GM12878 (cell line): ENCODE data around the gene PCNX1. TPM values are rescaled to one million over a fixed set of nuclear protein-coding genes. Genes with fewer than 3 reads are reported as not detected.

Source experiments
- ATAC-seq: fragments of 200-7000 bp; cut with Tn5 transposase; 3 replicates; pipeline ENCODE4 v1.9.1; 2020; ENCODE audit warnings: mild to moderate bottlenecking, moderate library complexity
- BruUV-seq: library from RNA; stranded (reverse); fragments of 400-500 nt; replicated peaks from 2 replicates; lab custom pipeline; 2021; lab: Mats Ljungman, UMichigan
- CTCF ChIA-PET: fragments of 300-600 bp; sonication (Branson Sonifier 250); formaldehyde crosslinking; extraction: SDS; loops from one replicate; lab custom pipeline; 2021; ENCODE audit warnings: inconsistent platforms; lab: Yijun Ruan, JAX
- POLR2A ChIA-PET: fragments of 350-600 bp; formaldehyde crosslinking; extraction: SDS; loops from one replicate; lab custom pipeline; 2021; ENCODE audit warnings: inconsistent platforms; lab: Charles Lee
- RAD21 ChIA-PET: fragments of 300-600 bp; sonication (Branson Sonifier 250); formaldehyde crosslinking; loops from one replicate; lab custom pipeline; 2023; ENCODE audit warnings: antibody characterized with exemption; ENCODE audit not compliant: unreplicated experiment; lab: Charles Lee
- SMC1A ChIA-PET: fragments of 300-600 bp; sonication (Branson Sonifier 250); formaldehyde crosslinking; loops from one replicate; lab custom pipeline; 2023; ENCODE audit not compliant: unreplicated experiment, uncharacterized antibody; lab: Charles Lee
- DNase-seq: peaks from one replicate; pipeline ENCODE4 v3.0.0-alpha.2; 2011; ENCODE audit warnings: low read depth, low spot score
- FAIRE-seq: peaks from 3 replicates; lab custom pipeline; 2011; peaks lifted over from hg19 to GRCh38; lab: Jason Lieb, UNC
- H2AFZ ChIP-seq: 2 replicates; pipeline ENCODE4 v1.6.0; 2011; ENCODE audit warnings: low read depth, low read length, control low read depth; ENCODE audit not compliant: control insufficient read depth
- H3K27ac ChIP-seq: 2 replicates; pipeline ENCODE4 v1.5.1; 2011; ENCODE audit warnings: control low read depth; ENCODE audit not compliant: control insufficient read depth, insufficient read depth
- H3K27me3 ChIP-seq, 2 experiments: replicated peaks in 1 of 2; 2 replicates each; pipeline versions ENCODE4 v1.6.0 to v1.6.1; 2011; ENCODE audit warnings: low read length in 1 of 2; ENCODE audit not compliant: control insufficient read depth in 2 of 2, insufficient read depth in 2 of 2
- H3K36me3 ChIP-seq, 2 experiments: 2 replicates each; pipeline ENCODE4 v1.5.1; 2011; ENCODE audit warnings: low read length in 1 of 2; ENCODE audit not compliant: control insufficient read depth in 2 of 2, insufficient read depth in 2 of 2
- H3K4me1 ChIP-seq: 2 replicates; pipeline ENCODE4 v1.6.1; 2011; ENCODE audit warnings: mild to moderate bottlenecking, low read length, moderate library complexity, mixed read lengths; ENCODE audit not compliant: control insufficient read depth, insufficient read depth
- H3K4me2 ChIP-seq: 2 replicates; pipeline ENCODE4 v1.6.0; 2011; ENCODE audit warnings: control low read depth; ENCODE audit not compliant: control insufficient read depth, insufficient read depth
- H3K4me3 ChIP-seq: fragments of 200-600 bp; sonication (generic); 2 replicates; pipeline ENCODE4 v1.5.1; 2016
- H3K79me2 ChIP-seq: 2 replicates; pipeline ENCODE4 v1.6.0; 2011; ENCODE audit warnings: low read length; ENCODE audit not compliant: control insufficient read depth, insufficient read depth
- H3K9ac ChIP-seq: 2 replicates; pipeline ENCODE4 v1.8.0; 2011; ENCODE audit warnings: low read length, control low read depth, mixed read lengths; ENCODE audit not compliant: control insufficient read depth, insufficient read depth
- H3K9me3 ChIP-seq: replicated peaks from 3 replicates; pipeline ENCODE4 v1.5.1; 2011; ENCODE audit warnings: mild to moderate bottlenecking, low read length; ENCODE audit not compliant: control insufficient read depth, insufficient read depth
- H4K20me1 ChIP-seq: 2 replicates; pipeline ENCODE4 v1.6.0; 2011; ENCODE audit not compliant: control insufficient read depth, insufficient read depth
- ATF3 ChIP-seq: IDR thresholded peaks from 2 replicates; pipeline ENCODE4 v1.6.1; 2011; ENCODE audit warnings: low read depth, mild to moderate bottlenecking, low read length, moderate library complexity, borderline replicate concordance; ENCODE audit errors: extremely low read depth
- ATF7 ChIP-seq: fragments of 450-650 bp; IDR thresholded peaks from 2 replicates; pipeline ENCODE4 v1.6.1; 2016; ENCODE audit warnings: low read depth, mild to moderate bottlenecking
- CHD4 ChIP-seq: fragments of 200-600 bp; sonication (generic); IDR thresholded peaks from 2 replicates; pipeline ENCODE4 v1.6.1; 2016; ENCODE audit warnings: mild to moderate bottlenecking
- CREM ChIP-seq: IDR thresholded peaks from 2 replicates; pipeline ENCODE4 v1.6.1; 2014; ENCODE audit warnings: antibody characterized with exemption, low read depth
- EP300 ChIP-seq, 2 experiments: fragments of 150-350 bp in 1 of 2; IDR thresholded peaks; 2 replicates each; pipeline ENCODE4 v1.6.1; 2011 to 2012; ENCODE audit warnings: low read depth in 2 of 2, low read length in 2 of 2, borderline replicate concordance in 1 of 2, improper control_type of control experiment in 1 of 2, inconsistent platforms in 1 of 2; ENCODE audit not compliant: control insufficient read depth in 1 of 2
- HDAC6 ChIP-seq: fragments of 200-600 bp; sonication (generic); IDR thresholded peaks from one replicate; pipeline ENCODE4 v1.8.0; 2017; ENCODE audit warnings: antibody characterized with exemption; ENCODE audit not compliant: unreplicated experiment
- HDGF ChIP-seq: fragments of 450-650 bp; IDR thresholded peaks from 2 replicates; pipeline ENCODE4 v1.6.1; 2016; ENCODE audit warnings: antibody characterized with exemption
- NFYA ChIP-seq: IDR thresholded peaks from 2 replicates; pipeline ENCODE4 v1.6.1; 2011; ENCODE audit warnings: low read depth, mild to moderate bottlenecking, low read length, improper control_type of control experiment, borderline replicate concordance
- NFYB ChIP-seq: IDR thresholded peaks from 2 replicates; pipeline ENCODE4 v1.6.1; 2011; ENCODE audit warnings: low read depth, mild to moderate bottlenecking, low read length, improper control_type of control experiment, moderate library complexity; ENCODE audit not compliant: insufficient read depth
- RAD51 ChIP-seq: fragments of 450-650 bp; IDR thresholded peaks from 2 replicates; pipeline ENCODE4 v1.6.1; 2016; ENCODE audit warnings: moderate library complexity, mild to moderate bottlenecking, inconsistent platforms
- SUPT20H ChIP-seq: IDR thresholded peaks from 2 replicates; pipeline ENCODE4 v1.6.1; 2011; ENCODE audit warnings: low read depth, mild to moderate bottlenecking, low read length, moderate library complexity, borderline replicate concordance; ENCODE audit not compliant: control insufficient read depth
- TBL1XR1 ChIP-seq: IDR thresholded peaks from 2 replicates; pipeline ENCODE4 v1.6.1; 2012; ENCODE audit warnings: low read depth, low read length, improper control_type of control experiment
- WGBS: methylation state at CpG from one replicate; pipeline ENCODE4 v1.1.6; 2016; ENCODE audit warnings: low lambda C conversion rate; ENCODE audit not compliant: insufficient replicate concordance, insufficient coverage; ENCODE audit errors: missing lambda C conversion rate; 5-methylcytosine and 5-hydroxymethylcytosine counted together
- in situ Hi-C: fragments of 300-500 bp; cut with MboI; formaldehyde crosslinking; loops from 9 replicates; pipeline ENCODE4 v1.14.3; 2018; ENCODE audit warnings: mixed read lengths
- intact Hi-C: fragments of 100-400 bp; cut with micrococcal nuclease; formaldehyde crosslinking; loops from one replicate; pipeline ENCODE4 v1.14.2; 2022; ENCODE audit not compliant: unreplicated experiment
- polyA plus RNA-seq, 11 experiments: library from polyadenylated mRNA; depleted of rRNA in 4 of 11; unstranded in 6 of 11; stranded (reverse) in 5 of 11; fragments of >200 nt; fragmentation: Nextera tagmentation in 4 of 11; fragmentation: Illumina TruSeq in 1 of 11; extraction: Ambion mirVana in 4 of 11; extraction: Trizol in 1 of 11; gene quantifications; 1 replicate in 1 of 11; 2 replicates in 10 of 11; pipeline versions ENCODE4 v1.2.1 to v1.2.3, GENCODE V29; 2011 to 2016; ENCODE audit warnings: inconsistent platforms in 2 of 11, missing spikeins in 2 of 11, low read depth in 1 of 11
- total RNA-seq, 4 experiments: library from RNA; depleted of rRNA in 3 of 4; stranded (reverse); fragments of >200 nt in 3 of 4; fragmentation: Illumina TruSeq in 1 of 4; extraction: Trizol in 1 of 4; gene quantifications; 2 replicates each; pipeline versions ENCODE4 v1.2.1 to v1.2.3, GENCODE V29; 2013 to 2021

The PCNX1 gene
- total and polyA plus RNA-seq, 10 of the 15 experiments (the other 5 are each of a cell fraction or from before 2014, with no cell fraction given), result 4.6 to 53.9 (median 20.5) TPM

GRCh38 chr14:70888681-70889175, 18.5 kb upstream of the PCNX1 start:
- Histone ChIP-seq H3K9me3 (no peaks in the 10 kb centered on the region), H3K4me2 (no peak overlapping the region), H3K4me1 (peaks cover 60% of the 10 kb centered on the region), H3K36me3 (no peaks in the 10 kb centered on the region), H3K27ac (no peak overlapping the region), H3K27me3 (no peaks in the 10 kb centered on the region), H3K79me2 (no peaks in the 10 kb centered on the region), H4K20me1 (no peaks in the 10 kb centered on the region), H3K9ac (no peak overlapping the region), H2AFZ (no peak overlapping the region), H3K4me3 (no peak overlapping the region)
- ATAC-seq (no peak), DNase-seq (no peak), FAIRE-seq (no peak)
- intact Hi-C loops, result loop anchor here (5.0 kb wide), 1 partner anchor 221 kb away; no protein-coding TSS in a partner anchor
- WGBS, result 0% methylated on average over 1 of the region's 1 CpG
- POLR2A ChIA-PET, result interaction anchor here (0.6 to 1.5 kb wide), 2 partner anchors 17 to 187 kb away, joined by 5 to 9 read pairs; partner anchors contain the start of gene PCNX1
- in situ Hi-C loops, result no loop called here
- no peak for TF ChIP-seq HDGF
- no peak for TF ChIP-seq HDAC6
- no peak for TF ChIP-seq ATF3
- TF ChIP-seq NFYB, result peak; percentile 53; the same call in 1 of the 2 replicates
- no peak for TF ChIP-seq CHD4
- peak; percentile 50; the same call in 1 of the 2 replicates for TF ChIP-seq ATF7
- TF ChIP-seq RAD51, result no peak
- TF ChIP-seq TBL1XR1, result no peak
- no peak for TF ChIP-seq NFYA
- TF ChIP-seq SUPT20H, result no peak
- 0 out of 2 replicates have a peak, but pooled peaks have one; percentile 48 for TF ChIP-seq CREM
- TF ChIP-seq EP300 (IDR thresholded peaks at IDR 0.05; ENCODE audit: borderline replicate concordance in 1 of 2, control insufficient read depth in 1 of 2, low read depth in 2 of 2, low read length in 2 of 2), result no peak
- SMC1A ChIA-PET, result interaction anchor here (0.6 to 9.8 kb wide), 12 partner anchors 10 to 71 kb away, joined by 3 to 89 read pairs (median 4); partner anchors contain the start of gene PCNX1
- no TSS peak for BruUV-seq
- RAD21 ChIA-PET, result interaction anchor here (0.7 to 4.1 kb wide), 6 partner anchors 16 to 87 kb away, joined by 3 to 14 read pairs (median 5); partner anchors contain the start of gene PCNX1
- CTCF ChIA-PET, result interaction anchor here (0.8 to 12.3 kb wide), 8 partner anchors 11 to 71 kb away, joined by 3 to 110 read pairs (median 5); partner anchors contain the start of gene PCNX1
